Measurements from ENCODE around the gene NCAM1.
"Not testable (repeated sequence)": the region's sequence is repeated elsewhere in the genome, so short reads cannot be mapped to it uniquely, and the experiment has no call there.

Gene NCAM1

GRCh38 chr11:112961146-112961668 is at the start of gene NCAM1:
NCAM1 (plus strand) TSS chr11:112961420.
- peak; percentile 97 for DNase-seq

- DNase-seq = no peak
Measured at GRCh38 chr11:112922606-112923005, 38.6 kb upstream of the NCAM1 start.

DNA sequence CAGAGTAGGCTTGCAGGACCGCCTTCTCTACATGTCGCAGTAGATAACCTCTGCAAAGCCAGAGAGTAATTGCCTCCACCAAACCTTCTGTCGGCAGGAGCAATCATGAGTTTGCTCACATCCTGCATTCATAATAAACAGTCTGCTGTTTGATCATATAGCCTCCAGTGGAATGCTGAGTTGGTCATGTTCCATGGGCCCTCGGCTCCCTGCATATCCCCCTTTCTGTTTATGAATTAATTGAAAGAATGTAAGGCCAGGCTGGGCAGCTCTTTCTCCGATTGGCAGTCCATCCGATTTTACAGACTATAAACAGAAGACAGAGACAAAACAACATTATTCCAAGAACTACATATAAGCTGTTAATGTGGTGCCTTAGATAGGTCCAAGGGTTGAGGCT is 36.4 kb upstream of the NCAM1 start:
- DNase-seq = not testable (repeated sequence)

DNA sequence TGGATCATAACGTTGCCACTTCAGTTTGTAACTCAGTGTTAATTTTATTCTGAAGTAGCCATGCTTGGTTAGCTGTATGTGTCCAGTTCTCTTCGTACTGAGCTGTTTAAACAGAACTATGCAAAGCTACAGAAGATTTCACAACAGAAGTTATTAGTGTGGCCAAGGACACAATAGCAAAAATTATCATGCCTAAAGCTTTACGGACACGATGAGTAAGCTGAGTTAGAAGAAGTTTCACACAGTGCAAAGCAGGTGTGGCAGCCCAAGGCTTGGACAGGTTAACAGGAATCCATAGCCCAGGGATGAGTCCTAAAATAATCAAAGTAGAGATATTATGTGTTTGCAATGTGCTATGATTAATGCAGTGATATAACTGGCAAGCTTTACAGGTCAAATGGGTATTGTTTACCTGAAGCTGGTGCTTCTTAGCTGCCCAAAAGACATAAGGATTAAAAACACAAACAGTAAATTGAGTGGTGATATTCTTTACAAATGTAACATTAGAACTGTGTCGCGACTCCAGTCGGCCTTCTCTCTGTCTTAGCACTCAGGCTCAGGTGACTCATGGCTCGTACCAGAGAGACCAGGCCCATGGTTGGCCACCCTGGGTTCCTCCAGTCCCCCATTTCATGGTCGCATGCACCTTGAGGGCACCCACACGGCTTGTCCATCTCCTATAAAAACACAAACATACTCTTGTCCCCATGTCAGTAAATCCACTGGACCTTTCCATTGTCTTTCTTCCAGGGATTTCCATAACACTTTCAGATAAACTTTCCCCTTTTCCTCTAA is 35.5 kb upstream of the NCAM1 start:
- DNase-seq = no peak

GRCh38 chr11:112928136-112928535 is 33.1 kb upstream of the NCAM1 start:
- DNase-seq = no peak

- no peak for DNase-seq
Measured at GRCh38 chr11:112929432-112929831, 31.8 kb upstream of the NCAM1 start.

GRCh38 chr11:112931703-112932102 is 29.5 kb upstream of the NCAM1 start:
- no peak for DNase-seq

DNA sequence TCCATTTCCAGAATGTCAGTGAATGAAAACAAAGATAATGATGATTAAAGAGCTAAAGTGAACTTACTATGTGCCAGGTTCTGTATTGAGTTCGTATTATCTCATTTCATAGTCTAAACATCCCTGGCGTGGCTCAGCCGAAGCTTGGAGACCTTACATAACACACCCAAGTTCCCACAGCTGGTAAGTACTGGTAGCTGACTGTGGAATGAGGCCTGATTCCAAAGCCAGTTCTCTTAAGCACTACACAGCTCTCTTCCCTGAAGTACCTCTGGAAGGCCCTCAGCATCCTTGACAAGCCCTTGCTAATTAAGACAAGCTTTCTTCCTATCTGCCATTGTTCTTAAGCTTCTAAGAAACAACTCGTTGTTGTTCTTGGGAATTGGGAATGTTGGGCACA is 28.6 kb upstream of the NCAM1 start:
- DNase-seq = no peak

DNA sequence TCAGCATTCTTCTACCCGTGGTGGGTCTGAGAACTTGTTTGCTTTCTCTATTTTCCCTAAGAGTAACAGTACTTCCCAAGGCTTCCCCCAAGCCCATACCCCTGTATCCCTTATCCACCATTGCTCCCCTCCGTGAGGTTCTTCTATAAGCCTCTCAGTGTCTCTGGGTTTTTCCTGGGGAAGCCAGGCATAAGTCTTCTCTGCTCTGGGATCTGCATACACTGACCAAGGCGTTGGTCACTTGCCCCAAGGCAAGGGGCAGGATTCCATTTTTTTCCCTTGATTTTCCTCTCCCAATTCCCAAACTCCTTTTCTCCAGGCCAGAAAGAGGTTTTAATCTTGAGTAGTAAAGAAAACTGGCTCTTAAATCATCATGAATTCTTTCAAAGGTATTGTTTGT is 27.2 kb upstream of the NCAM1 start:
- no peak for DNase-seq

GRCh38 chr11:112941104-112941503 is 20.1 kb upstream of the NCAM1 start:
- DNase-seq = no peak

DNA sequence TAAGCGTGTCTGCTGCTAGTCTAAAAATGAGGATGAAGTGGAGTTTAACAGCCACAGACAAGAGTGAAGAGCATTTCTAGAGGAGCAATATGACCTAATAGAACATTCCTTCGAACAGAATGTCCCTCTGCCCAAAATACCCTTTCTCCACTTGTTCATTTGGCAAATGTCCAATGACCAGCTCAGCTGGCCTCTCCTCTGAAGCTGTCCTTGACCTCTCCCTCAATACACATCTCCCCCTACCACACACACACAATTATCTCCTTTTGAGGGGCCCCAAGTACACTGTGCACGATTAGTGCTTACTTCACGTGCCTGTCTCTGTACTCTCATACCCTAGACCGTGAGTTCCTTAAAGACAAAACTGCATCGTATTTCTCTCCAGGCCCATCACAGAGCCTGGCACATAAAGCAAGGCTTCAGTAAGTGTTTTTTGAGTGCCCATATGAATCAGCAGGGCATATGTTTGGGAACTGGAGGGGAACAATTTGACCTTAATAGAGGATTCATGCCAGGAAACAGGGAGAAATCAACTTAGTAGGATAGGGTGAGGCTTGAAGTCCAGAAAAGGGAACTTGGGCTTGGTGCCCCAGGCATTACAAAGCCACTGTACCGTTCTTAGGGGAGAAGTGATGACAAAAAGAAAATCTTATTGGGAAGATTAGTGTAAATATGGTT is 18.1 kb upstream of the NCAM1 start:
- DNase-seq = no peak

DNA sequence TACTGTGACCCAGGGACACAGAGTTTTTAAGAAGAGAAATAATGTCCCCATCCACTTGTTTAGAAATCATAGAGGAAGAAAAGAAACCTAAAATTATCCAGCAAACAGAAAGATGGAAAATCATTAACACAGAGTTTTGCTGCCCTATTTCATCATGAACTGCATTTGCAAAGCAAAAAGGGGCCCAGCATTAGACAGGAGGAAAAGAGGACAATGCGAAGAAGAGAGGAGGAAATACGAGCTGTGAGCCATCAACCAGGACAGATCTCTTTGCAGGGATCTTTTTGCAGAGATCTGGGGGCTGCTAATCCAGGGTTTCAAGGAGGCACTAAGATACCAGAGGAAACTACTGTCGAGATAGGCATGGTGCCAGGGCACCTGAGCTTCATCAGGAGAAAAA is 14.4 kb upstream of the NCAM1 start:
- DNase-seq = no peak

DNA sequence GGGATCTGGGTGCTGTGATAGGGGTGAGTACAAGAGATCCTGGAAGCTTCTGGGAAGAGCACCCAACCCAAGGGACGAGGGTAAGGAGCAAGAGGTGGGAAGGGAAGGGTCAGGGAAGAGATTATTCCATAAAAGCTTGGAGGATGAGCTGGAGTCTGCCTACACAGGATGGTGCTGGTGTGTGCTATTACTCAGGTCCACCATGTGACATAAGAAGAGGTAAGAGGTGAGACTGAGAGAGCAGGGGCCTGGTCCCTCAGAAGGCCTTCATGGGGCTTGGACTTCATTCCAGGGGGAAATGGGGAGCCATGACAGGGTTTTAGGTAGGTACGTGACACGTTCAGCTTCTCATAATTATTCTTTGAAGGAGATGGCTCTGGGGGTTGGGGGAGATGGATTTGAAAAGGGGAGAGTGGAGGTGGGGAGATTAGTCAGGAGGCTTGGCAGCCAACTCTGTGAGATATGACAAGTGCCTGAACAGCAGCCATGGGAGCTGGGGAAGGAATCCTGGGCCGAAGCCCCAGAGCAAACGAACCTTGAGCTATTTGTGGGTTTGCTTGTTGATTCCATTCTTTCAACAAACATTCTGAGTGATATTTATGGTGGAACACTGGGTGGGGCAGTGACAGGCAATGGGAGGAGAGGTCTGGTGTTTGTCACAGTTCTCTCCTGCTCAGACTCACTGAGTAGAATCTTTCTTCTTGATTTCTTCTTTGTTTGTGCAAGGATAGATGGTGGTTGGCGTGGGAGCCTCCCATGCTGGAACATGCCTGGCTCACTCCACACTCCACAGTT is 11.2 kb upstream of the NCAM1 start:
- no peak for DNase-seq

DNA sequence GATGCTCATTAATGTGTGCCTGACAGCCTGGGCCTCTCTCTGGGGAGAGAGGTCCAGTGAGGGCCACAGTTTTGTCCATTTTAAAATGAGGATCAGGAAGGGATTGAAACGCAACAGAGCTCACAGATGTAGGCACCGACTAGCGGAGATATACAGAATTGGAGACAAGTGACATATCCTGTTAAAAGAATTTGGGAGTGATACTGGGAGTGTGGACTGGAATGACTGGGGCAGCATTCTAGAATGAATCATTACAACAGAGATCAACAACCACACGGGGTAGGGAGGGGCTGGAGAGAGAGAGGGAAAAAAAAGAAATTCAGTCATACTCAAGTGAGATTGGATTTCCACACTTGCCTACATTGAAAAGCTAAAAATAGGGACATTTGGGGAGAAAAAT is 2.5 kb upstream of the NCAM1 start:
- DNase-seq = no peak

DNA sequence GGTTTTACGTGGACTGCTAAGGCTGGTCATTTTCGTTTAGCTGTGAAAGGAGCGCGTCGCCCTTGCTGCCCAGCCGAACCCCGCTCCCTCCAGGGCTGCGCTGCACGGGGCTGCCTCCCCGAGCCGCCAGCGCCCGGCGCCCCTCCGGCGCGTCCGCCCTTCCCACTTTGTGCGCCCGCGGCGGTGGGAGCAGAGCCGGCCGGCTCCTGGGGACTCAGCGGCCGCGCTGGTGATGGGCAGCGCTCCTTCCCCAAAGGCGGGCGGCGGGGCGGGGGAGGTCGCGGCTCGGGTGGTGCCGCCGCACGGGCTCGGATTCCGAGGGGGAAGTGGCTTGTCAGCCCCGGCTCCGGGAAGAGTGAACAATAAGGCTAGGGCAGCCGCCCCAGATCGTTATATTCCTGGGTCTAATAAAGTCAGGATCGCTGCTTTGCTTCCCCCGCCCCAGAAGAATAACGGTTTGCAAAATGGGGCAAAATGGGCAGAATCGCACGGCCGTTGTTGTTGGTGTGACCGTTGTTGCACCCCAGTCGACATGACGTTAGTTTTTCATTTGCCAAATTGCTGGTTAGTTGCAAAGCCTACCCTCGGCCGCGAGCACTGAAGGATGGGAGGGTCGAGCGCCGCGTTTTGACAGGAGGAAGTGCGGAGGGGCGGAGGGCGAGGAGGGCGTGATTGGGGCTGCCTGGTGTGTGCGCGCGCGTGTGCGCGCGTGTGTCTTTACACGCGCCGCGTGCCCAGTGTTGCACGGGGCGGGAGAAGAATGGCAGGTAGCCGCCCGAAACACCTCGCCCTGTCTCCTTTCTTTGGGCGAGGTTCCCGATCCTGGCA is 745 bp downstream of the NCAM1 start:
- DNase-seq = peak; percentile 62

GRCh38 chr11:112962579-112963367 is 1.6 kb downstream of the NCAM1 start:
- peak; percentile 85 for DNase-seq

DNA sequence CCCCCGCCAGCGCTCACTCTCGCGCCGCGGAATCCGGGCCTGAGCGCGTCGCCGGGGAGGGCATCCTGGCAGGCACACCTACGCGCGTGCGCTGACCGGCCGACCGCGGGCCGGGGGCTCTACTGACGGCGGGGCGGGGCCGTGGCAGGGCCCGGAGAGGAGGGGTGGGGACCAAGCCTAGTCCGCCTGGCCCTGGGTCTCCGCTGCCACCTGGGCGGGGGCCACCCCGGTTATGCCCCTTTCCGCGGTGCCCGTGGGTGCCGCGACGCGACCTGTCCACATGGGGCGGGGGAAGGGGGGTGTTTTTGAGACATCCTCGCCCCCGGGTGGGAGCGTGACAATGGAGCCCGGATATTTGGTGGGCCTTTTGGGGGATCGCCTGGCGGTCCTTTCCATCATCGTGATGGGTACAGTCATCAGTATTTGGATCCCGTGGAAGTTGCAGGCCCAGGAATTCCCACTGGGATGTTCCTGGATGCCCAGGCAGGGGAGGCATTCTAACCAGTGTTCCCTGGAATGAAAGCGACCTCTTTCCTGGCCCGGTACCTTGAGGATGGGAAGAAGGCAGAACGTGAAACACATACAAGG is 2.2 kb downstream of the NCAM1 start:
- no peak for DNase-seq

DNA sequence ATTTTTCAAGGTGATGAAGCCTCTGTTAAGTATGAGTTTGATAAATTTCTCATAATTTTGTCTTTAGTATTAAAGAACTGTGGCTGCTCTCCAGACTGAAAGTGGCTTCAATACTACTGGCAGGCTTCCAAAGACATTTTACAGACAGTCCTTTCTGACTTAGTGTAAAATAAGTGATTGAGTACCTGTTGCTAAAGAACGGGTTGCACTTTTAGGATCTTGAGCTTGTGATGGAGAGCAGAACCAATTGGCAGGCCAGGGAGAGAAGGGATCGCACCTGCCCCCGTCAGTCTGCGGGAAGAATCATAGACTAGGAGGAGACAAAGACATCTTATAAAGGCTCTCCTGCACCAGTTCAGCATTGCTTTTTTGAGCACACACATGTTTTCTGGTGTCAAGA is 4.4 kb downstream of the NCAM1 start:
- no peak for DNase-seq

DNA sequence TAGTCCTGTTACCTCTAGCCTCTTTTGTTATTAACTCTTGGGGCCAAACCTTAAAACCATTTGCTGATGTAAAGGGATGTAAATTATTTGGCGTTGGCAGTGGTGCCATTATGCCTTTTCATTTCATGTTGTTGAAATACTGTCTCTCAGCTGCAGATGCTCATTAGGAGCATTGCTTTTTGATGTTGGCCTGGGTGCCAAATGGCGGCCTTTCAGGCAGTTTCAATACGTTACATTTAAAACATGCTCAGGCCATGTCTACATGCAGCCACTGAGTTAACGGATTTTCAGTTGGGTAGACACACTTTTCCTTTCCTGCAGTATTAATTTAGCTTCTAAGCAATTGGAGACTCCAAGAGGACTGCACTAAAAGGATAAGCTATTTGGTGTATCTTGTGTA is 5.3 kb downstream of the NCAM1 start:
- DNase-seq = no peak

DNA sequence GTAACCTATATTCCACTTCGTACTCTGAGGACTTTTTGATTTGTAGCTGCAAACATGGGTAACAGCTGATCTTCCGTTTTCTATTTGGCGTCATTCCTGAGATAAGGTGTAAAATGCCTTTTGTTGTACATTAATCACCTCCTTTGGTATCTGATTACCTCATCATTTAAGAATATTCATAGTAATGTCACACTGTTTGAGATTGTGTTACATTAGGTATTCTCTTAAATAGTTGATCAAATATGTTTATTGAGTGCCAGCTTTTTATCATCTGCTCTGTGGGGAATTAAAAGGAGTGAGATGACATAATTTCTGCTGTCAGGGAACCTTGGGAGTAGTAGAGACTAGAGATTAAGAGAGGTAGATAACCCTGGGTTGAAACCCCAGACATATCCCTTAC is 5.9 kb downstream of the NCAM1 start:
- DNase-seq = no peak

Measured in islet precursor cell (in vitro differentiated cells).